Natural killer cell treated with Interleukin-12 subunit alpha and Interleukin-12 subunit beta and Interleukin-15 and Interleukin-18, amount 100 ng/mL, for 72 hours (primary cell): ENCODE results near the gene SPSB3. TPM values are rescaled to one million over a fixed set of nuclear protein-coding genes. Genes with fewer than 3 reads are reported as not detected.

Experiments
- ATAC-seq, 2 donors: fragments of 150-1000 bp; cut with Tn5 transposase in 1 of 2; sonication (Bioruptor Pico), chemical (Tn5 transposase) in 1 of 2; 2 replicates each; pipeline ENCODE4 v1.10.0; 2021
- DNase-seq: peaks from one replicate; pipeline ENCODE4 v3.0.0; 2022; ENCODE audit warnings: low spot score
- H3K27ac Mint-ChIP-seq, 2 donors: 1 replicate in 1 of 2; 2 replicates in 1 of 2; pipeline ENCODE4 v1.8.0; 2022; ENCODE audit warnings: mixed read lengths in 2 of 2, mild to moderate bottlenecking in 1 of 2, moderate library complexity in 1 of 2
- H3K27me3 Mint-ChIP-seq, 2 donors: 1 replicate in 1 of 2; 2 replicates in 1 of 2; pipeline ENCODE4 v1.8.0; 2022; ENCODE audit warnings: mixed read lengths in 2 of 2
- H3K36me3 Mint-ChIP-seq: one replicate; pipeline ENCODE4 v1.8.0; 2022; ENCODE audit warnings: mixed read lengths
- H3K4me1 Mint-ChIP-seq, 2 donors: 1 replicate in 1 of 2; 2 replicates in 1 of 2; pipeline ENCODE4 v1.8.0; 2022; ENCODE audit warnings: low read depth in 2 of 2, mixed read lengths in 2 of 2, mild to moderate bottlenecking in 1 of 2
- H3K4me3 Mint-ChIP-seq: one replicate; pipeline ENCODE4 v1.8.0; 2022; ENCODE audit warnings: mixed read lengths
- H3K9me3 Mint-ChIP-seq: 2 replicates; pipeline ENCODE4 v1.8.0; 2022; ENCODE audit warnings: mixed read lengths
- total RNA-seq, 2 donors: library from RNA; stranded (reverse); gene quantifications; one replicate each; pipeline ENCODE4 v1.2.3, GENCODE V29; 2022

Gene SPSB3
- total RNA-seq, 2 donors from 2014 or later: 26.9 to 30.1 TPM

GRCh38 chr16:1820096-1820945 is 38.0 kb upstream of the SPSB3 start:
- DNase-seq: no peak
- no peaks in the 10 kb centered on the region for H3K36me3 Mint-ChIP-seq
- no peaks in the 10 kb centered on the region for H3K9me3 Mint-ChIP-seq
- no peak overlapping the region for H3K4me3 Mint-ChIP-seq
- no peak overlapping the region for H3K27ac Mint-ChIP-seq
- ATAC-seq: no peak
- H3K27me3 Mint-ChIP-seq: no peaks in the 10 kb centered on the region
- peaks cover 4 to 6% of the 10 kb centered on the region in 2 donors for H3K4me1 Mint-ChIP-seq

- ATAC-seq (no peak), DNase-seq (no peak)
- Mint-ChIP-seq H3K27me3 (no peaks in the 10 kb centered on the region), H3K4me3 (no peak overlapping the region), H3K4me1 (peaks cover 2 to 4% of the 10 kb centered on the region in 2 donors), H3K27ac (no peak overlapping the region), H3K9me3 (no peaks in the 10 kb centered on the region), H3K36me3 (no peaks in the 10 kb centered on the region)
Measured at GRCh38 chr16:1819611-1820010, 37.2 kb upstream of the SPSB3 start.

GRCh38 chr16:1818873-1819525 is 36.6 kb upstream of the SPSB3 start:
- ATAC-seq: no peak
- no peak overlapping the region for H3K27ac Mint-ChIP-seq
- no peaks in the 10 kb centered on the region for H3K4me1 Mint-ChIP-seq

DNA sequence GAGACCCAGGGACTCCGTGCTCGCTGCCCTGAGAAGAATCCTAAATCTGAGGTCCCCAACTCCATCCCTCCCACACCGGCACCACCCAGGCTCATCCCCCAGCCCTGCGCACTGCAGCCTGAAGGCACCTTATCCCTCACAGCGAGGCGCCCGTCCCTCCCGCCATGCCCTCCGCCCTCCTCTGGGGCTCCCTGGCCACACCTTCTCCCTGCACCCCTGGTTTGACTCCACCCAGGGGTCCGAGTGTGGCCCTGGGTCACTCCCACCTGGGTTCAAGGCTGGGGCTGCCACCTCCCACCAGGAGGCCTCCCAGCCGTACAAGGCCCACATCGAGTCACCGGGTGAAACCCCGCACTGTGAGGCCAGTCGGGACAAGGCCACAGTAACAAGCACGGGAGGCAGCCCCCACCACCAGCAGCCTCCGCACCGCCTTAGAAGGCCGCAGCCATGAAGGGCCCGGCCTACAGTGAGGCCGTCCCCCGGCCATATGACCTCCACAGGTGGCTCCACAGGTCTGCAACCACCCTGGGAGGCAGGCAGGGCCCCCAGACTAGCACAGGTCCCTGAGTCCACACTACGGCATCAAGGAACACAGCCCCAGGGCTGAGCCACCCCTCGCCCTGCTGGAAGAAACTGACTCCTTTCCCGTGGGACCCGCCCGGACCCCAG is 36.0 kb upstream of the SPSB3 start:
- ATAC-seq (no peak), DNase-seq (no peak)
- no peak overlapping the region for H3K4me3 Mint-ChIP-seq
- no peaks in the 10 kb centered on the region for H3K9me3 Mint-ChIP-seq
- H3K27me3 Mint-ChIP-seq: no peaks in the 10 kb centered on the region
- no peak overlapping the region for H3K27ac Mint-ChIP-seq
- peaks cover 0 to 2% of the 10 kb centered on the region in 2 donors for H3K4me1 Mint-ChIP-seq
- no peaks in the 10 kb centered on the region for H3K36me3 Mint-ChIP-seq

More at GRCh38 chr16:1818873-1819525, 36.6 kb upstream of the SPSB3 start:
- H3K27me3 Mint-ChIP-seq: no peaks in the 10 kb centered on the region
- H3K9me3 Mint-ChIP-seq: no peaks in the 10 kb centered on the region
- H3K36me3 Mint-ChIP-seq: no peaks in the 10 kb centered on the region
- no peak for DNase-seq
- no peak overlapping the region for H3K4me3 Mint-ChIP-seq

GRCh38 chr16:1817716-1818115 is 35.3 kb upstream of the SPSB3 start:
- Mint-ChIP-seq H3K27me3 (no peaks in the 10 kb centered on the region), H3K36me3 (no peaks in the 10 kb centered on the region), H3K27ac (no peak overlapping the region), H3K4me1 (peaks cover 0 to 5% of the 10 kb centered on the region in 2 donors), H3K9me3 (no peaks in the 10 kb centered on the region), H3K4me3 (no peak overlapping the region)
- no peak for ATAC-seq
- no peak for DNase-seq

DNA sequence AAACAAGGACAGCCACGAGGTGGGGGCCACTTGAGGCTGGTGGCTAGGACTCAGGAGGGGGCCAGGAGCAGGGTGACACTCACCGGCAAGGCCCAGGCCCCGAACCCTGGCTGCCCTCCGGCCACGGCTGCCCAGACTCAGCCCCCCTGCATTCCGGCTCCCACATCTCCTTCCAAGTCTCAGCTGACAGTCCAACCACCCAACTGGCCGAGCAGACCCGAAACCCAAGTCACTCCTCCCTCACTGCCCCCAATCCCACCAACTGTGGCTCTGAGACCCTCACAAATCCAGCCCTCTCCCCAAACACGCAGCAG is 34.9 kb upstream of the SPSB3 start:
- Mint-ChIP-seq H3K4me3 (no peak overlapping the region), H3K27me3 (no peaks in the 10 kb centered on the region), H3K4me1 (peaks cover 0 to 5% of the 10 kb centered on the region in 2 donors), H3K36me3 (no peaks in the 10 kb centered on the region), H3K27ac (no peak overlapping the region), H3K9me3 (no peaks in the 10 kb centered on the region)
- DNase-seq (no peak), ATAC-seq (no peak)

DNA sequence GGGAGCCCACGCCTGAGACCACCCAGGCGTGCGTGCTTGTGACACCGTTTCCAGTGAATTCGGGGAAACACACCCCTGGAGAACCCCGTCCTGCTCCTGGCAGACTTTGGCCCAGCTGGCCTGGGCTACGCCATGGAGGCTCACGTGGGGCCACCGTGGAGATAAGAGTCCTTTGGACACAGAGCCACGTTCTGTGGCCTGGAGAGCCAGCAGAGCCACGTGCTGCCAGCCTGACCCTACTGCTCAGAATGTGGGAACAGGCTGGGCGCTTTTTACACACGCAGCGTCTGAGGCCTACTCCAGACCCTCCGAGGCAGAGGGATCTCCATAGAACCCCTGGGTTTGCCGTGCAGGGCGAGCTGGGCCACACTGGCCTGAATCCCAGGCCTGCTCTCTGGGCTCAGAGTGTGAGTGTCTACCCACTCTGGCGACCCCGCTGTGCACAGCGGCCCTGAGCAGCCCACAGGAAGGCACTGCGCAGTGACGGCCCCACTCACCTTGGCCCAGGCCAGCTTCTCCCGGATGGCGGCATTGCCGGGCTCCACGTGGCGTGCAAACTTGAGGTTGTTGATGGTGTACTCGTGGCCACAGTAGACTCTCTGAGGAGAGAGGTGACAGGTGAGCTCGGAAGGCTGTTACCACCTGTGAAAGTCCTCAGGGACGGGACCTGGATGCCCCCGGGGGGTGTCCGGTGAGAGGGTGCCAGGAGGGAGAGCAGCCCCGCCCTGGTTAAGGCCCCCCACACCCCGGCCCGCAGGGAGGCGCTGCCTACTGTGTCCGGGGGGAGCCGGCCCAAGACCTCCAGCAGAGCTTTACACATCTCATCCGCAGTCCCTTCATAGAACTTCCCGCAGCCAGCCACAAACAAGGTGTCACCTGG is 34.3 kb upstream of the SPSB3 start:
- Mint-ChIP-seq H3K4me1 (peaks cover 0 to 5% of the 10 kb centered on the region in 2 donors), H3K4me3 (no peak overlapping the region), H3K36me3 (no peaks in the 10 kb centered on the region), H3K9me3 (no peaks in the 10 kb centered on the region), H3K27me3 (no peaks in the 10 kb centered on the region), H3K27ac (no peak overlapping the region)
- DNase-seq (peak; percentile 48), ATAC-seq (no peak)

DNA sequence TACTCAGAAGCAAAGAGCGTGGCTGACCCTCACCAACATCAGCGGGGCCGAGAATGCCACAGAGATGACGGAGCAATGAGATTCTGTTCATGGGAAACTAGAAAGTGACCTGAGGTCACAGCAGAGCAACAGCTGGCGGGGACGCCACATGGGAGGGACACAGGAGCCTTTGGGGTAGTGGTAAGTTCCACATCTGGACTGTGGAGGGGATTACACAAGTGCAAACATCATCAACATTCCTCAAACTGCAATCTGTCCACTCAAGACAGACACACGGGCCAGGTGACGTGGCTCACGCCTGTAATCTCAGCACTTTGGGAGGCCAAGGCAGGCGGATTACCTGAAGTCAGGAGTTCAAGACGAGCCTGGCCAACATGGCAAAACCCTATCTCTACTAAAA is 33.1 kb upstream of the SPSB3 start:
- ATAC-seq (no peak), DNase-seq (peak; percentile 31)
- Mint-ChIP-seq H3K9me3 (no peaks in the 10 kb centered on the region), H3K27me3 (no peaks in the 10 kb centered on the region), H3K27ac (no peak overlapping the region), H3K4me3 (no peak overlapping the region), H3K4me1 (peaks cover 0 to 5% of the 10 kb centered on the region in 2 donors), H3K36me3 (no peaks in the 10 kb centered on the region)

DNA sequence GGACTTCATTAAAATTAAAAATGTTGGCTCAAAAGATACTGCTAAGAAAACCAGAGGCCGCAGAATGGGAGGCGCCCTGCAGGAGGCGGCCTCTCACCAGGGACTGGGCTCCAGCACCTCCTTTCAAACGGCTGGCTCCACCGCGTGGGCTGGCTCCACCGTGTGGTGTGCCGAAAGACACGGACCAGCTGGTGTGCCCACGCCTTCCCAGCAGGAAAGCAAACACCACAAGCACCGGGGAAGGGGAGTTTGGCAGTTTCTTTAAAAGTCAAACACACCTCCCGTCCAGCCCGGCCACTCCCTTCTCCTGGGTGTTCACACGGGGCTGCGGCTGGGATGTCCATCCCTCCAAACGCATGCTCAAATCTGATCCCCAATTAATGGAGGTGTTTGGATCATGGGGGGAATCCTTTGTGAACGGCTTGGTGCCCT is 30.4 kb upstream of the SPSB3 start:
- H3K27me3 Mint-ChIP-seq: no peaks in the 10 kb centered on the region
- DNase-seq: peak; percentile 42
- H3K27ac Mint-ChIP-seq: peak overlapping the region in 1 of 2 donors; percentile 76
- peak in 1 of 2 donors; percentile 41 for ATAC-seq
- H3K36me3 Mint-ChIP-seq: no peaks in the 10 kb centered on the region
- no peaks in the 10 kb centered on the region for H3K9me3 Mint-ChIP-seq
- peaks cover 0 to 5% of the 10 kb centered on the region in 2 donors for H3K4me1 Mint-ChIP-seq
- no peak overlapping the region for H3K4me3 Mint-ChIP-seq

GRCh38 chr16:1810536-1810935 is 28.2 kb upstream of the SPSB3 start:
- H3K9me3 Mint-ChIP-seq: no peaks in the 10 kb centered on the region
- no peak for DNase-seq
- H3K27me3 Mint-ChIP-seq: no peaks in the 10 kb centered on the region
- no peak overlapping the region for H3K27ac Mint-ChIP-seq
- no peak for ATAC-seq
- peaks cover 0 to 5% of the 10 kb centered on the region in 2 donors for H3K4me1 Mint-ChIP-seq
- H3K4me3 Mint-ChIP-seq: no peak overlapping the region
- no peaks in the 10 kb centered on the region for H3K36me3 Mint-ChIP-seq

DNA sequence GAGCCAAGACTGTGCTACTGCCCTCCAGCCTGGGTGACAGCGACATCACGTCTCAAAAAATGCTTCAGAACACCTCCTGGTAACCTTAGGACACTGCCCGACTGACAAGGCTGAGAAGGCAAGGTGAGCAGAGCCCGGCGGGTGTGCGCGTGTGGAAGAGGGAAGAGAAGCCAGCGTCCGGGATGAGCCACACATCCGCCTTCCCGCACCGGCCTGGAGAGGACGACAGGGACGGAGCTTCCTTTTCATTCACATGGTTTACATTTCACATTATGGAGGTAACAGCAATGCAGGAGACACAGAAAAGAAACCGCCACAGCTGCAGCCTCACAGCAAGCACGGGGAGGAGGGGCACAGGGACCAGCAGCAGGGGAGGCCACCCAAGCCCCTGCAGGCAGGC is 27.7 kb upstream of the SPSB3 start:
- Mint-ChIP-seq H3K27ac (no peak overlapping the region), H3K27me3 (no peaks in the 10 kb centered on the region), H3K4me3 (no peak overlapping the region), H3K36me3 (no peaks in the 10 kb centered on the region), H3K9me3 (no peaks in the 10 kb centered on the region), H3K4me1 (peaks cover 0 to 5% of the 10 kb centered on the region in 2 donors)
- DNase-seq (peak; percentile 44), ATAC-seq (no peak)

GRCh38 chr16:1809281-1809801 is 27.0 kb upstream of the SPSB3 start:
- H3K4me3 Mint-ChIP-seq: no peak overlapping the region
- H3K9me3 Mint-ChIP-seq: no peaks in the 10 kb centered on the region
- ATAC-seq (no peak), DNase-seq (peak; percentile 62)
- H3K4me1 Mint-ChIP-seq: peaks cover 0 to 5% of the 10 kb centered on the region in 2 donors
- H3K27me3 Mint-ChIP-seq: no peaks in the 10 kb centered on the region
- H3K27ac Mint-ChIP-seq: no peak overlapping the region
- H3K36me3 Mint-ChIP-seq: no peaks in the 10 kb centered on the region

- no peaks in the 10 kb centered on the region for H3K27me3 Mint-ChIP-seq
- no peak for ATAC-seq
- no peak overlapping the region for H3K4me3 Mint-ChIP-seq
- H3K27ac Mint-ChIP-seq: no peak overlapping the region
- DNase-seq: peak; percentile 16
- no peaks in the 10 kb centered on the region for H3K9me3 Mint-ChIP-seq
- peaks cover 0 to 8% of the 10 kb centered on the region in 2 donors for H3K4me1 Mint-ChIP-seq
- no peaks in the 10 kb centered on the region for H3K36me3 Mint-ChIP-seq
Measured at GRCh38 chr16:1808691-1809090, 26.3 kb upstream of the SPSB3 start.
